HCT116 (cell line): ENCODE data around the gene CCDC85B. TPM values are rescaled to one million over a fixed set of nuclear protein-coding genes. Genes with fewer than 3 reads are reported as not detected.

Experiments
- ATAC-seq: fragments of 200-7000 bp; cut with Tn5 transposase; 2 replicates; pipeline ENCODE4 v1.9.1; 2020; ENCODE audit warnings: mild to moderate bottlenecking, moderate library complexity
- BruUV-seq: library from RNA; stranded (reverse); fragments of 400-500 nt; replicated peaks from 2 replicates; lab custom pipeline; 2021; lab: Mats Ljungman, UMichigan
- CTCF ChIA-PET: fragments of 300-600 bp; sonication (Branson Sonifier 250); formaldehyde crosslinking; loops from one replicate; lab custom pipeline; 2021; ENCODE audit warnings: antibody characterized with exemption; lab: Charles Lee
- POLR2A ChIA-PET: fragments of 300-600, 350-600 bp; sonication (Branson Sonifier 250); formaldehyde crosslinking; loops from one replicate; lab custom pipeline; 2021; ENCODE audit warnings: antibody characterized with exemption; lab: Charles Lee
- RAD21 ChIA-PET, 2 experiments: fragments of 300-600 bp; sonication (Branson Sonifier 250); formaldehyde crosslinking; loops; one replicate each; lab custom pipeline; 2023; ENCODE audit warnings: low total read pairs in 2 of 2; ENCODE audit not compliant: uncharacterized antibody in 2 of 2, unreplicated experiment in 2 of 2, low non-redundant PET in 1 of 2; lab: Charles Lee
- DNase-seq: peaks from one replicate; pipeline ENCODE4 v3.0.0-alpha.2; 2010; ENCODE audit warnings: low read depth, low spot score
- H2AFZ ChIP-seq: fragments of 200-600 bp; shearing (Covaris generic), sonication (generic); 2 replicates; pipeline ENCODE4 v1.6.1; 2017; ENCODE audit warnings: low read depth, mixed run types, mixed read lengths, antibody characterized with exemption, low read length; ENCODE audit not compliant: poor library complexity, severe bottlenecking
- H3K27ac ChIP-seq: 2 replicates; pipeline ENCODE4 v1.5.1; 2012; ENCODE audit warnings: low read depth, low read length
- H3K27me3 ChIP-seq: fragments of 200-600 bp; sonication (generic); 2 replicates; pipeline ENCODE4 v1.6.1; 2016; ENCODE audit warnings: mixed run types, low read length, mixed read lengths; ENCODE audit not compliant: insufficient read depth
- H3K36me3 ChIP-seq, 2 experiments: fragments of 200-500 bp in 1 of 2; fragments of 200-600 bp in 1 of 2; sonication (Bioruptor generic) in 1 of 2; sonication (generic) in 1 of 2; 2 replicates each; pipeline versions ENCODE4 v1.5.1 to v1.6.1; 2014 to 2016; ENCODE audit warnings: low read length in 2 of 2, inconsistent platforms in 1 of 2, mixed read lengths in 1 of 2, mixed run types in 1 of 2; ENCODE audit not compliant: insufficient read depth in 2 of 2, control insufficient read depth in 1 of 2
- H3K4me1 ChIP-seq, 2 experiments: fragments of 200-600 bp in 1 of 2; sonication (generic) in 1 of 2; 2 replicates each; pipeline versions ENCODE4 v1.5.1 to v1.6.1; 2012 to 2017; ENCODE audit warnings: low read length in 2 of 2, inconsistent platforms in 1 of 2, mild to moderate bottlenecking in 1 of 2, mixed read lengths in 1 of 2, mixed run types in 1 of 2, moderate library complexity in 1 of 2; ENCODE audit not compliant: insufficient read depth in 2 of 2, control insufficient read depth in 1 of 2
- H3K4me2 ChIP-seq: fragments of 200-600 bp; sonication (generic); 2 replicates; pipeline ENCODE4 v1.6.1; 2017; ENCODE audit warnings: mixed run types, low read length, mixed read lengths
- H3K4me3 ChIP-seq, 2 experiments: fragments of 200-600 bp in 1 of 2; sonication (generic) in 1 of 2; replicated peaks in 1 of 2; 2 replicates each; pipeline ENCODE4 v1.5.1; 2011 to 2016; ENCODE audit warnings: low read length in 2 of 2, control low read depth in 1 of 2, low read depth in 1 of 2, mild to moderate bottlenecking in 1 of 2, mixed read lengths in 1 of 2, mixed run types in 1 of 2
- H3K79me2 ChIP-seq: fragments of 200-600 bp; sonication (generic); 2 replicates; pipeline ENCODE4 v1.6.1; 2017; ENCODE audit warnings: mild to moderate bottlenecking, mixed run types, low read length, moderate library complexity, mixed read lengths; ENCODE audit not compliant: insufficient read depth
- H3K9ac ChIP-seq: fragments of 200-600 bp; sonication (generic); 2 replicates; pipeline ENCODE4 v1.6.1; 2016; ENCODE audit warnings: low read length, mixed read lengths
- H3K9me2 ChIP-seq: fragments of 200-600 bp; sonication (generic), shearing (Covaris generic); 2 replicates; pipeline ENCODE4 v1.6.1; 2017; ENCODE audit warnings: mixed run types, mild to moderate bottlenecking, moderate library complexity; ENCODE audit not compliant: insufficient read depth
- H3K9me3 ChIP-seq, 2 experiments: fragments of 200-500 bp in 1 of 2; fragments of 200-600 bp in 1 of 2; sonication (Bioruptor generic) in 1 of 2; sonication (generic) in 1 of 2; 2 replicates each; pipeline ENCODE4 v1.6.1; 2014 to 2017; ENCODE audit warnings: low read length in 2 of 2, mixed read lengths in 2 of 2, inconsistent platforms in 1 of 2, low read depth in 1 of 2, mild to moderate bottlenecking in 1 of 2, mixed run types in 1 of 2, moderate library complexity in 1 of 2; ENCODE audit not compliant: control insufficient read depth in 1 of 2, insufficient read depth in 1 of 2
- H4K20me1 ChIP-seq: fragments of 200-600 bp; sonication (generic), shearing (Covaris generic); 2 replicates; pipeline ENCODE4 v1.6.1; 2017; ENCODE audit warnings: mixed run types, mild to moderate bottlenecking, moderate library complexity; ENCODE audit not compliant: insufficient read depth
- CBX3 ChIP-seq: IDR thresholded peaks from 2 replicates; pipeline ENCODE4 v1.6.1; 2012; ENCODE audit warnings: low read depth
- CEBPB ChIP-seq: IDR thresholded peaks from 2 replicates; pipeline ENCODE4 v1.6.1; 2012; ENCODE audit warnings: low read depth
- EZH2phosphoT487 ChIP-seq: fragments of 200-600 bp; IDR thresholded peaks from 2 replicates; pipeline ENCODE4 v1.6.1; 2018; ENCODE audit warnings: antibody characterized with exemption, borderline replicate concordance
- JUND ChIP-seq: IDR thresholded peaks from 2 replicates; pipeline ENCODE4 v1.6.1; 2012
- ZFX ChIP-seq: fragments of 450-650 bp; IDR thresholded peaks from 2 replicates; pipeline ENCODE4 v1.6.1; 2017
- intact Hi-C: fragments of 100-400 bp; cut with micrococcal nuclease; formaldehyde crosslinking; loops from 2 replicates; pipeline ENCODE4 v1.10.0; 2022
- total RNA-seq: library from RNA; stranded (reverse); gene quantifications from one replicate; pipeline ENCODE4 v1.2.1, GENCODE V29; 2021; ENCODE audit not compliant: unreplicated experiment
- TF ChIP-seq, protein P1 (sequence below): IDR thresholded peaks from 2 replicates; pipeline ENCODE4 v1.6.1; 2012

CCDC85B gene
- total RNA-seq, 1 experiment from 2014 or later, result 84.3 TPM

DNA sequence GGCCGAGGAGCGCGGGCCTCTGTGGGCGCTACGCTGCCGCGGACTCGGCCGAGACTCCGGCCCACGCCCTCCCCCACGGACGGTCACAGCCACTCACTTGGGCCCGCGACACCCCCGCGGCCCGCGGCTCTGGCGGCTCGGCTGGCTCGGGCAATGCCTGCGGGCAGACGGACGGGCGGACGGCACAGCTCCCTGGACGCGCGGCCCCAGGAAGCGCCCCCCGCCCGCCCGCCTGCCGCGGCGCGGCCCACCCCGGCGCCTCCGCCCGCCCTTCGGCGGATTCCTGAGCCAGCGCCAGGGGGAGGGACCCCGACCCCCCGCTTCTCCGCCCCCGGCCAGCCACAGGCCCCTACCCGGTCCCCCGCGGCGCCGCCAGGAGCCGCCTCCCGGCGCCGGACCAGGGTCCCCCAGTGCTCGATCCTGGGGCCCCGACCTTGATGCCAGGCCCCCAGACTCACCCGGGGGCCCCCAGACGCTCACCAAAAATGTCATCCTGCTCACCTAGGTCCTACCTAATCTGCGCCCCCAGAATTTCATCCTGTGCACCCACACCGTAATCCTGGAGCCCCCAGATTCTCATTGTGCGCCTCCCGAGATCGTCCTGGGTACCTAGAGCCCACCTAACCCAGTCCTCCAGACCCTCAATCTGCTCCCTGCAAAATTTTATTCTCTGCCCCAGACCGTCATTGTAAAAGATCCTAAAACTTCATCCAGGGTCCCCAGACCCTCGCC lies 17.7 kb upstream of the CCDC85B start, which contains the start of gene EFEMP2:
Gene EFEMP2, minus strand, starts transcription at position 215 of the 732 bp plus-strand sequence. CDS start 446 bp downstream, outside the sequence.
- DNase-seq (no peak), ATAC-seq (no peak)
- POLR2A ChIA-PET, result interaction anchor here (1.5 to 4.8 kb wide), 2 partner anchors 12 to 13 kb away, joined by 3 to 36 read pairs; partner anchors contain the start of genes CFL1 and MUS81
- Histone ChIP-seq H3K4me2 (peak within 1 kb of the TSS; percentile 81), H3K36me3 (no peaks in the 10 kb centered on the region), H3K27ac (peak within 1 kb of the TSS; percentile 55), H4K20me1 (no peaks in the 10 kb centered on the region)
- BruUV-seq, result TSS peak; percentile 83
- TF ChIP-seq ZFX (no peak), JUND (no peak), CBX3 (no peak), EZH2phosphoT487 (no peak), CEBPB (no peak)
- TF ChIP-seq, protein P1, sequence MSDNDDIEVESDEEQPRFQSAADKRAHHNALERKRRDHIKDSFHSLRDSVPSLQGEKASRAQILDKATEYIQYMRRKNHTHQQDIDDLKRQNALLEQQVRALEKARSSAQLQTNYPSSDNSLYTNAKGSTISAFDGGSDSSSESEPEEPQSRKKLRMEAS, result no peak
- TF ChIP-seq, all 23 proteins: peak for 0
- Histone ChIP-seq H3K9me3 (no peaks in the 10 kb centered on the region), H2AFZ (no peak within 1 kb of the TSS), H3K27me3 (no peaks in the 10 kb centered on the region), H3K4me1 (peaks cover 10 to 13% of the 10 kb centered on the region in 2 experiments; a peak in 3 of 4 replicates), H3K79me2 (no peaks in the 10 kb centered on the region), H3K9ac (peak within 1 kb of the TSS; percentile 58), H3K4me3 (peak within 1 kb of the TSS; percentile 52 to 55), H3K9me2 (no peaks in the 10 kb centered on the region)
- CTCF ChIA-PET, result interaction anchor here (1.5 to 1.8 kb wide), 3 partner anchors 12 to 16 kb away, joined by 6 to 9 read pairs (median 8); partner anchors contain the start of genes FIBP and MUS81
- intact Hi-C loops, result loop anchor here (5.0 kb wide), 1 partner anchor 160 kb away; the partner anchor contains the start of gene KAT5
- RAD21 ChIA-PET, result interaction anchor here in 1 of 2 experiments (0.6 kb wide), 1 partner anchor 15 kb away, joined by 3 read pairs; the partner anchor contains the start of gene FIBP
